ENCODE data around the gene APLP2.

Gene APLP2

DNA sequence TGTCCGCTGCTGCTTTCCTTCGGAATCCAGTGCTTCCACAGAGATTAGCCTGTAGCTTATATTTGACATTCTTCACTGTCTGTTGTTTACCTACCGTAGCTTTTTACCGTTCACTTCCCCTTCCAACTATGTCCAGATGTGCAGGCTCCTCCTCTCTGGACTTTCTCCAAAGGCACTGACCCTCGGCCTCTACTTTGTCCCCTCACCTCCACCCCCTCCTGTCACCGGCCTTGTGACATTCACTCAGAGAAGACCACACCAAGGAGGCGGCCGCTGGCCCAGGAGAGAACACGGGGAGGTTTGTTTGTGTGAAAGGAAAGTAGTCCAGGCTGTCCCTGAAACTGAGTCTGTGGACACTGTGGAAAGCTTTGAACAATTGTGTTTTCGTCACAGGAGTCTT lies 74.4 kb downstream of the APLP2 start:
- TF ChIP-seq, protein P1, sequence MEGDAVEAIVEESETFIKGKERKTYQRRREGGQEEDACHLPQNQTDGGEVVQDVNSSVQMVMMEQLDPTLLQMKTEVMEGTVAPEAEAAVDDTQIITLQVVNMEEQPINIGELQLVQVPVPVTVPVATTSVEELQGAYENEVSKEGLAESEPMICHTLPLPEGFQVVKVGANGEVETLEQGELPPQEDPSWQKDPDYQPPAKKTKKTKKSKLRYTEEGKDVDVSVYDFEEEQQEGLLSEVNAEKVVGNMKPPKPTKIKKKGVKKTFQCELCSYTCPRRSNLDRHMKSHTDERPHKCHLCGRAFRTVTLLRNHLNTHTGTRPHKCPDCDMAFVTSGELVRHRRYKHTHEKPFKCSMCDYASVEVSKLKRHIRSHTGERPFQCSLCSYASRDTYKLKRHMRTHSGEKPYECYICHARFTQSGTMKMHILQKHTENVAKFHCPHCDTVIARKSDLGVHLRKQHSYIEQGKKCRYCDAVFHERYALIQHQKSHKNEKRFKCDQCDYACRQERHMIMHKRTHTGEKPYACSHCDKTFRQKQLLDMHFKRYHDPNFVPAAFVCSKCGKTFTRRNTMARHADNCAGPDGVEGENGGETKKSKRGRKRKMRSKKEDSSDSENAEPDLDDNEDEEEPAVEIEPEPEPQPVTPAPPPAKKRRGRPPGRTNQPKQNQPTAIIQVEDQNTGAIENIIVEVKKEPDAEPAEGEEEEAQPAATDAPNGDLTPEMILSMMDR (IDR thresholded peaks at IDR 0.05; ENCODE audit: borderline replicate concordance, control extremely low read depth, extremely low read depth, insufficient read depth, missing control alignments) = no peak
- DNase-seq (ENCODE audit: low spot score) = no peak
- in situ Hi-C loops (cut with MboI; ENCODE audit: low sequenced_read_pairs, unreplicated experiment) = no loop called here

DNA sequence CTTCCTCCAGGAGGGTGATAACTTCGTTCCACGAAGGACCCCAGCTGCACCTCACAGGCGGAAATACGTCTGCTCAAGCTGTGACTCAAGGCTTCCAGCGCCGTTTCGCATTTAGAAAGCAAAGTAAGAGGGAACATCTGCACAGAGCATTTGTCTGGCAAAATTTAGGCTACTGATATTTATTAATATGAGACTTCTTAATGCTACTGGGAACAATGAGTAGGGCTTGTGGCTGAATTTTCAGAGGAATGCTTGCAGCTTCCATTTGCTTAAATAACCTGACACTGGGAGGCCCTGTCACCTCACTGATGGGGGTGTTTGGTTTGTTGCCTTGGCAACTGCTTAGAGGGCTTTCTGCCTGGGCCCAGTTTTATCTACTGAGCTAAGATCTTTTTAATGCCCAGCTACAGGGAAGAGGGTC lies 75.2 kb downstream of the APLP2 start:
- TF ChIP-seq, protein P1 (IDR thresholded peaks at IDR 0.05; ENCODE audit: borderline replicate concordance, control extremely low read depth, extremely low read depth, insufficient read depth, missing control alignments) = peak; percentile 1
- in situ Hi-C loops (cut with MboI; ENCODE audit: low sequenced_read_pairs, unreplicated experiment) = no loop called here
- no peak for DNase-seq (ENCODE audit: low spot score)

DNA sequence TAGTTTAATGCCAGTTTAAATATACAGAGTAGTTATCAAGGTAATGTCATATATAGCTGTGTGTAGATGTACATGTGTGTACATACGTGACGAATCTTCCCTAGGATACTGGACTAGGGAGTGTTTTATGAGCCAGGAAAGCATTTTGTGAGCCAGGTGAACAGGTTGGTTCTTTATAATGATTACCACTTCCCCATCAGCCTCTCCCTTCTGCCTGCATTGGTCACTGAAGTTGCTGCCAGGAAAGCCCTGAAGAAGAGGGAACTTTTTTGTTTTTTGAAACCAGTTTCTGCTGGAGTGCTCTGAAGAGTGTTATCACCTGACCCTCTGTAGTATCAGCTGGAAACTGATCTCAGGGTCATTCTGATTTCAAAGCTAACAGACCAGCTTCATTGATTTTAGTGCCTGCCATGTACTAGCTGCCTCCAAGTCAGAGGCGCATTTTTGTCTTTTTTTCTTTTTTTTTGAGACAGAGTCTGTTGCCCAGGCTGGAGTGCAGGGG lies 75.7 kb downstream of the APLP2 start:
- TF ChIP-seq, protein P1 (IDR thresholded peaks at IDR 0.05; ENCODE audit: borderline replicate concordance, control extremely low read depth, extremely low read depth, insufficient read depth, missing control alignments) = no peak
- DNase-seq (ENCODE audit: low spot score) = no peak
- in situ Hi-C loops (cut with MboI; ENCODE audit: low sequenced_read_pairs, unreplicated experiment) = no loop called here

DNA sequence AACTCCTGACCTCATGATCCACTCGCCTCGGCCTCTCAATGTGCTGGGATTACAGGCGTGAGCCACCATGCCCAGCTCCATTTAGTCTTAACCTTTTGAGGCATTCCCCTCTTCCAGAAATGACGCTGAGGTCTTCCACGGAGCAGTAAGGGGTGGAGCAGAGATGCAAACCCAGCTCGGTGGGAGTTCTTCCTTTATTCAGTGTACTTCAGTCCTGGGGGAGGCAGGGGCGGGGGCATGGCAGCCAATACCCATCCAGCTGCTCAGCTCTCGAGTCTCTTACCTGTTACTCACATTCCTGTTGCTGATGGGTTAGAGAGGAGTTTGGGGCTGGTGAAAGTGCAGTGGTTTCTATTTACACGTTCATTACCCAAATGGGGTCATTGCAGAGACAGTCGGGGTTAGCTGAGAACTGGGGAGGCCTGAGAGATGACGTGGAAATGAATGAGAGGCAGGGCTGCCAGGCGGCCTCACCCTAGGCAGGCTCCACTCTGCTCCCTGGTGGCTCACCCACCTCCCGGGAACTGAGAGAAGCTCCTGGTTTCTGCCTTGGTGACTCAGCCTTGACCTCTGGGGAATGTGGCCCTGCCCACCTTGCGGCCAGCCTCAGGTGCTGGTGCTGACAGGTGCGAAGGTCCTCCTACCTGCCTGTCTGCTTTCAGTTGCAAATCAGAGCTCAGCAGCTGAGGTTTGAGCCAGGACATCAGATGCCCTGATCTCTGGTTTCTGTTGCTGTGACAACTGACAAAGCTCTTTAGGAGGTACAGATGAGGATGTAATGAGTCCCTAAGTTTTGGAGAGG lies 76.5 kb downstream of the APLP2 start:
- in situ Hi-C loops (cut with MboI; ENCODE audit: low sequenced_read_pairs, unreplicated experiment) = no loop called here
- DNase-seq (ENCODE audit: low spot score) = no peak
- TF ChIP-seq, protein P1 (IDR thresholded peaks at IDR 0.05; ENCODE audit: borderline replicate concordance, control extremely low read depth, extremely low read depth, insufficient read depth, missing control alignments) = no peak

DNA sequence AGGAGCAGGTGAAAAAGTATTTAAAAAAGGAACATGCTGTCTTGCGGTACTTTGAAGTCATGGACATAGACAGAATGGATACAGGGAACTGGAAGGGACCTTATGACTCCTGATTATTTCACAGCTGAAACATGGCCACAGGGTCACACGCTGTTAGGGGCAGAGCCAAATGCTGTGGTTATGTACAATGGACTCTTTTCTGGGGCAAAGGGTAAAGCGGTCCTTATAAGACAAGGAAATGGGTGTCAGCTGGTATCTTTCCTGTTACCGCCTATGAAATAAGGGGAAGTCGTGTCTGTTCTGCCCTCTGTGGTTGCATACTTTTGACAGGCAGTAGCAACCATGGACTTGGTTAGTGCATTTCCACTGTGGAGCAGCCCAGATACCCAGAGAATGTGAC lies 77.1 kb downstream of the APLP2 start:
- DNase-seq (ENCODE audit: low spot score) = no peak
- in situ Hi-C loops (cut with MboI; ENCODE audit: low sequenced_read_pairs, unreplicated experiment) = no loop called here
- TF ChIP-seq, protein P1 (IDR thresholded peaks at IDR 0.05; ENCODE audit: borderline replicate concordance, control extremely low read depth, extremely low read depth, insufficient read depth, missing control alignments) = no peak

DNA sequence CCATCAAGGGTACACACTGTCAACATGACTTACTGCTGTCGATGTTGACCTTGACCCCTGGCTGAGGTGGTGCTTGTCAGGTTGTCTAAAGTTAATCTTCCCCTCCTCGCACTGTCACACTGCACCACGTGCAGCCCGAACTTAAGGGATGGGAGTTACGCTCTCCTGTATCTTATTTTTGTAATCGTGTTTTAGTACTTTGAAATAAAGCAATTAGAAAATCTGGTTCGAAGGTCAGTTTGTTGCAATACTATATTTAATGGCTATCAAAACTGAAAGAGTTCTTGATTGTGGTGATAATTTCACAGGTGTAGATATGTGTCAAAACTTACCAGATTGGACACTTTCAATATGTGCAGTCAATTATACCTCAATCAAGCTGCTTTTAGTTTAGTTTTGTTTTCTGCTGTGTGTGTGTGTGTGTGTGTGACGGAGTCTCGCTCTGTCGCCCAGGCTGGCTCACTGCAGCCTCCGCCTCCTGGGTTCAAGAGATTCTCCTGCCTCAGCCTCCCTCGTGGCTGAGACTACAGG lies 79.2 kb downstream of the APLP2 start:
- in situ Hi-C loops (cut with MboI; ENCODE audit: low sequenced_read_pairs, unreplicated experiment) = no loop called here
- DNase-seq (ENCODE audit: low spot score) = no peak
- TF ChIP-seq, protein P1 (IDR thresholded peaks at IDR 0.05; ENCODE audit: borderline replicate concordance, control extremely low read depth, extremely low read depth, insufficient read depth, missing control alignments) = no peak

Measured in GM13976 (cell line).